GM18526 (cell line): ENCODE data around the gene MYH14.

Source experiments
- POLR2A ChIP-seq: IDR thresholded peaks from 3 replicates; pipeline ENCODE4 v1.6.1; 2011; ENCODE audit not compliant: insufficient read length; ENCODE audit errors: extremely low read depth

MYH14 gene

DNA sequence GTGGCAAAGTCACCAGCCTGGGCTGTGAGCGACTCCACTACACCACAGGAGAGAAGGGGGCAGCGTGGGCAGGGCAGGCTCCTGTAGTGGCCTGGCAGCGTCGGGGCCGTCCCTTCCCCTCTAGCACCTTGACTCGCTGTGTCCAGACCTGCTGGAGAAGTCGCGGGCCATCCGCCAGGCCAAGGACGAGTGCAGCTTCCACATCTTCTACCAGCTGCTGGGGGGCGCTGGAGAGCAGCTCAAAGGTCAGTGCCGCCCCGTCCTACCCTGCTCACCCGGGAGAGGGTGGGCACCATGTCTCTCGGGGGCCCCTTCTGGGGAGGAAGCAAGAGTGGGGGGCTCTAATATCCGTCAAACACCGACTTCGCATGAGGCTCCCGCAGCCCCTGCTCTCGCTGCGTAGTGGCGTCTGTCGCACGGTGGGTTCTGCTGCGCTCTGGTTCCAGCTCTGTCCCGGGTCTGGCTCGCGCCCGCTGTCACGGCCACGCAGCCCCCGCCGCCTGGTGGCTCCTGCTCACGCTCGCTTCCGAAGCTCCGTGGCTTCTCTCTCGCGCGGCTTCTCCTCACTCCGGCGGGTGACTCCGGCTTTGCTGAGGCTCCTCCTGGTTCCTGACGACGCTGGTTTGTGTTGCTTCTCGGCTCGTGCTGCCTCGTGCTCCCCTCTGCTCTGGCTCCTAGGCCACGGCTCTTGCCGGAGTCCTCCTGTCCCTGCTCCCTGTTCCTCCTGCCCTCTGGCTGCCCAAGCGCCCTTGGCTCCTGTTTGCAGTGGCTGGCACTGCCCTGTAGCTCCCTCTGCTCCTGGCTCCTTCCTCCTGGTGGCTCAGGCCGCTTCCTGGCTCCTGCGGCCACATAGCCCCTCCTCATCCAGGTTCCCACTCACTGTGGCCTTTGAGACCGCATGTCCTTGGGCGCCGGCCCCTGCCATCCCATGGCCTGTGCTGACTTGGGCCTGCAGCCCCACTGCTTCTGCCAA lies 27.2 kb downstream of the MYH14 start:
- TF ChIP-seq POLR2A = no peak

- TF ChIP-seq POLR2A = no peak
These were observed 28.4 kb downstream of the MYH14 start for GRCh38 chr19:50231821-50232220.

GRCh38 chr19:50232600-50232999 lies 29.2 kb downstream of the MYH14 start:
- TF ChIP-seq POLR2A = no peak

GRCh38 chr19:50233308-50233910 lies 30.0 kb downstream of the MYH14 start:
- no peak for TF ChIP-seq POLR2A

GRCh38 chr19:50238043-50238442 lies 34.6 kb downstream of the MYH14 start:
- TF ChIP-seq POLR2A = no peak

- TF ChIP-seq POLR2A = no peak
These were observed 36.6 kb downstream of the MYH14 start for GRCh38 chr19:50239921-50240590.

DNA sequence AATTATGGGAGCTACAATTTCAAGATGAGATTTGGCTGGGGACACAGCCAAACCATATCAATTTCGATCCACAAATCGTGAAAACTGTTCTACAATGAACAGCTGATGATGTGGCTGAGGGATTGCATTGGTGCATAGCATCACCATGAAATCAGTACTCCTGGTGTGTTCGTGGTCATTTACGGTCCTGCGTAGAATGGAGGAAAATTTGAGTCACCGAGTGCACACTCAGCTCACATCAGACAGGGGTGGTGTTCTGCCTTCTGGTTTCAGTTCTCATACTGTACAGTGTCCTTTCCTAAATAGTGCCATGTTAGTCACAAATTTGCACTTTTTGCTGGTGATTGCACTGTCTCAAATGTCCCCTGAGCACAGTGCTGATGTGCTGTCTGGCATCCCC lies 39.2 kb downstream of the MYH14 start:
- no peak for TF ChIP-seq POLR2A

GRCh38 chr19:50244695-50245094 lies 41.3 kb downstream of the MYH14 start:
- no peak for TF ChIP-seq POLR2A

DNA sequence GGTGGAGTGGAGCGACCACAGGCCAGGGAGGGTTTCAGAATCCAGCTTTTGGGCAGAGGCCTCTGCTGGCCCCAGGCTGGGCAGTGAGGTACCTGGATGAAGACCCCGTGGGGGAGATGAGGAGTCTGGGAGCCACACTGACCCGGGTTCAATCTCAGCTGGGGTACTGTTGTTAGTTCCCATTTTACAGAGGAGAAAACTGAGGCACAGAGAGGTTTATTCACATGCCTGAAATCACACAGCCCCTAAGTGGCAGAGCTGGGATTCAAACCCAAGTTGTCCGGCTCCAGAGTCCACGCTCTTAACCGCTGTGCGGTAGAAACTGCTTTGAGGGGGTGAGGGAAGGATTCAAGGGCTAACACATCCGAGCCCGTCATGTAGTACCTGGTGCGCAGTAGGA lies 45.0 kb downstream of the MYH14 start:
- no peak for TF ChIP-seq POLR2A

DNA sequence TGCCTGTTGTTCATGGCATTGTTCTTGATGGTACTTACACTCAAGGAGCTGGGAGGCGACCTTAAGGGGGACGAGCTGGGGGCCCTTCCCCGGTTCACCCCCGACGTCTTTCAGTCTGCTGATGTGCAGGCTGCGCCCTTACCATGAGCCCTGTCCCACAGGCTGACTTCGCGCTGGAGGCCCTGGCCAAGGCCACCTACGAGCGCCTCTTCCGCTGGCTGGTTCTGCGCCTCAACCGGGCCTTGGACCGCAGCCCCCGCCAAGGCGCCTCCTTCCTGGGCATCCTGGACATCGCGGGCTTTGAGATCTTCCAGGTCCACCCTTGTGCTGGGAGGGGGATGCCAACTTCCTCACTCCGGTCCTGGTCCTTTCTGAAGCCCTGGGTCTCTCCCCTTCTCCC lies 45.4 kb downstream of the MYH14 start:
- no peak for TF ChIP-seq POLR2A

DNA sequence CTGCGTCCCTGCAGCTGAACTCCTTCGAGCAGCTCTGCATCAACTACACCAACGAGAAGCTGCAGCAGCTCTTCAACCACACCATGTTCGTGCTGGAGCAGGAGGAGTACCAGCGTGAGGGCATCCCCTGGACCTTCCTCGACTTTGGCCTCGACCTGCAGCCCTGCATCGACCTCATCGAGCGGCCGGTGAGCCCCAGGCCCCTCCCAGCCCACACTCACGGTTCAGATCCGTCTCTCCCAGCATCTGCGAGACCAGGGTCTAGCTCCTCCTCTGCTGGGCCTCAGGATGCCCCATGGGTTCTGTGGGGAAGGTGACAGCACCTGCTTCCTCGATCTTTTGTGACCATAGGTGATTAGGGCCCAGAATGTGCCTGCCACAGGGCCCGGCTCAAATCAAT lies 46.2 kb downstream of the MYH14 start:
- no peak for TF ChIP-seq POLR2A

DNA sequence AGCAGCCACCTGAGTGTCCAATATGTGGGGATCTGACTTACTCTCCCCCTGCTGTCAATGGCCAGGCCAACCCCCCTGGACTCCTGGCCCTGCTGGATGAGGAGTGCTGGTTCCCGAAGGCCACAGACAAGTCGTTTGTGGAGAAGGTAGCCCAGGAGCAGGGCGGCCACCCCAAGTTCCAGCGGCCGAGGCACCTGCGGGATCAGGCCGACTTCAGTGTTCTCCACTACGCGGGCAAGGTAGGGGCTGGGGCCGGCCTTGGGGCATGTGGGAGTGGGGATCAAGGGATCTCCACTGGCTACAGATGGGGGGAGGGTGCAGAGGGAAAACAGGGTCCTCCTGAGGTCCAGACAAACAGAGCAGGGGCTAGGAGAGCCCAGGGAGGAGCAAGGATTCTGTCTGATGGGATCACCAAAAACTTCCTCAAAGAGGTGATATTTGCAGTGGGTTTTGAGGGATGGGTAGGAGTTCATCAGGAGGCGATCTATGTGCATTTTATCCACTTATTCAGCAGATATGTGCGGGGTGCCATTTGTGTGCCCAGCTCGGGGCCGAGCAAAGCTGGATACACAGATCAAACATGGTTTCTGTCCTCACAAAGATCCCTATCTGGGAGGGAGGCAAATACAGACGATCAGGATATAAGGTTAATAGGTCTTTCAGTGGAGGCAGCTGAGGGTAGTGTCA lies 47.2 kb downstream of the MYH14 start:
- no peak for TF ChIP-seq POLR2A

- no peak for TF ChIP-seq POLR2A
These were observed 48.9 kb downstream of the MYH14 start for GRCh38 chr19:50252111-50252886.

DNA sequence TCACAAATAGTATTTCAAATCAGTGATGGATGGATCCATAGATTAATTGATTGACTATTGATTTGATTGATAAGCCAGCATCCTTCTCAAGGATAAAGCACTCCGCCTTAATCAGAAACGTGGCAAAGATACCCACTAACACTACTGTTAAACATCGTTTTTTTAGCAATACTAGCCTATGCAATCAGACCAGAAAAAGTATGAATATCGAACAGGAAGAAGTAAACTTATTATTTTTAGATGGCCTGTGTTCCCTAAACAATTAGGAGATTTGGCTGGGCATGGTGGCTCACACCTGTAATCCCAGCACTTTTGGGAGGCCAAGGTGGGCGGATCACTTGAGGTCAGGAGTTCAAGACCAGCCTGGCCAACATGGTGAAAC lies 49.5 kb downstream of the MYH14 start:
- TF ChIP-seq POLR2A = no peak

GRCh38 chr19:50255115-50255514 lies 51.7 kb downstream of the MYH14 start:
- no peak for TF ChIP-seq POLR2A

DNA sequence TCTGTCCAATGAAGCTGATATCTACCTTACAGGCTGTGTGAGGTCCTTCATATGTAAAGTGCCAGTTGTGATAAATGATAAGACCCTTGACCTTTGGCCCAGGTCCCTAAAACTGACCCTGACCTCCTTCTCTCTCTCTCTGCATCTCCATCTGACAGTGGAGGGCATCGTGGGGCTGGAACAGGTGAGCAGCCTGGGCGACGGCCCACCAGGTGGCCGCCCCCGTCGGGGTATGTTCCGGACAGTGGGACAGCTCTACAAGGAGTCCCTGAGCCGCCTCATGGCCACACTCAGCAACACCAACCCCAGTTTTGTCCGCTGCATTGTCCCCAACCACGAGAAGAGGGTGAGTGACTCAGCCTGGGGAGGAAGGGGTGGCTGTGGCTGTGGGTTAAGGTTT lies 53.7 kb downstream of the MYH14 start:
- TF ChIP-seq POLR2A = no peak
